Hepatocyte (in vitro differentiated cells): ENCODE data around the gene SSH3.

Experiments
- CTCF ChIP-seq: fragments of 200-600 bp; sonication (generic); IDR thresholded peaks from 2 replicates; pipeline ENCODE4 v1.5.1; 2016; ENCODE audit warnings: antibody characterized with exemption, mild to moderate bottlenecking; ENCODE audit not compliant: poor library complexity
- EZH2 ChIP-seq: fragments of 200-600 bp; sonication (generic); IDR thresholded peaks from 2 replicates; pipeline ENCODE4 v1.6.1; 2016; ENCODE audit warnings: antibody characterized with exemption, mild to moderate bottlenecking, borderline replicate concordance
- EZH2phosphoT487 ChIP-seq: fragments of 200-600 bp; sonication (generic); IDR thresholded peaks from one replicate; pipeline ENCODE4 v1.6.1; 2018; ENCODE audit warnings: antibody characterized with exemption, mild to moderate bottlenecking, low read depth, moderate library complexity; ENCODE audit not compliant: unreplicated experiment, severe bottlenecking

- no peak for TF ChIP-seq EZH2phosphoT487
- TF ChIP-seq CTCF: no peak
- TF ChIP-seq EZH2: no peak
Observed at GRCh38 chr11:67357831-67358670, 54.7 kb downstream of the SSH3 start.
